Stomach (tissue), 9 donors: Measurements from ENCODE around the gene KCNC3. TPM values are rescaled to one million over a fixed set of nuclear protein-coding genes. Genes with fewer than 3 reads are reported as not detected.

Source experiments
- DNase-seq, 2 donors: peaks; one replicate each; pipeline versions ENCODE4 v3.0.0 to v3.0.0-alpha.2; 2013 to 2019
- H3K27ac ChIP-seq, 5 donors: fragments of 200-600 bp in 4 of 5; sonication (generic) in 4 of 5; one replicate each; pipeline ENCODE4 v1.5.1; 2013 to 2019; ENCODE audit warnings: mild to moderate bottlenecking in 1 of 5, moderate library complexity in 1 of 5
- H3K27me3 ChIP-seq, 3 donors: fragments of 200-600 bp; sonication (generic); one replicate each; pipeline ENCODE4 v1.5.1; 2017 to 2019; ENCODE audit warnings: mixed run types in 1 of 3
- H3K36me3 ChIP-seq, 4 donors: fragments of 200-600 bp; sonication (generic); 1 replicate in 3 of 4; 2 replicates in 1 of 4; pipeline ENCODE4 v1.5.1; 2016 to 2019
- H3K4me1 ChIP-seq, 4 donors: fragments of 200-600 bp; sonication (generic); one replicate each; pipeline ENCODE4 v1.5.1; 2016 to 2019
- H3K4me3 ChIP-seq, 4 donors: fragments of 200-600 bp; sonication (generic) in 3 of 4; one replicate each; pipeline ENCODE4 v1.5.1; 2016 to 2019; ENCODE audit warnings: mild to moderate bottlenecking in 1 of 4
- H3K9me3 ChIP-seq, 4 donors: fragments of 200-600 bp; sonication (generic); one replicate each; pipeline ENCODE4 v1.5.1; 2016 to 2019
- CTCF ChIP-seq, 7 experiments: fragments of 450-650 bp in 4 of 7; fragments of 200-600 bp in 3 of 7; sonication (generic) in 3 of 7; IDR thresholded peaks; one replicate each; pipeline ENCODE4 v1.5.1; 2016 to 2019; ENCODE audit warnings: antibody characterized with exemption in 7 of 7, control low read depth in 2 of 7, mild to moderate bottlenecking in 1 of 7
- EP300 ChIP-seq: sonication (generic); formaldehyde crosslinking; IDR thresholded peaks from one replicate; pipeline ENCODE4 v1.6.1; 2017; ENCODE audit warnings: antibody characterized with exemption
- POLR2A ChIP-seq, 4 donors: fragments of 450-650 bp; IDR thresholded peaks; one replicate each; pipeline ENCODE4 v1.6.1; 2016; ENCODE audit warnings: antibody characterized with exemption in 4 of 4, control low read depth in 2 of 4, mild to moderate bottlenecking in 1 of 4, moderate library complexity in 1 of 4
- POLR2AphosphoS5 ChIP-seq, 3 donors: sonication (generic); formaldehyde crosslinking; IDR thresholded peaks; one replicate each; pipeline ENCODE4 v1.6.1; 2016; ENCODE audit warnings: antibody characterized with exemption in 3 of 3
- WGBS, 5 donors: extraction: QIAGEN DNeasy Blood & Tissue Kit in 3 of 5; methylation state at CpG; one replicate each; pipeline versions ENCODE4 v1.1.5 to v1.1.7; 2013 to 2018; 5-methylcytosine and 5-hydroxymethylcytosine counted together
- intact Hi-C: fragments of 100-400 bp; cut with DNase I; formaldehyde crosslinking; loops from one replicate; pipeline ENCODE4 v1.15.1; 2023; ENCODE audit warnings: low total_unique reads
- polyA plus RNA-seq, 3 donors: library from polyadenylated mRNA; stranded (reverse); fragments of 200-250 nt; gene quantifications; one replicate each; pipeline ENCODE4 v1.2.3, GENCODE V29; 2013
- total RNA-seq, 5 donors: library from RNA; depleted of rRNA; stranded (reverse); fragments of >200 nt; gene quantifications; one replicate each; pipeline versions ENCODE4 v1.1.0 to v1.2.3, GENCODE V29; 2014 to 2016
- donor health status: healthy with polysubstance abuse.
- donor health status: Bipolar disorder and iron deficiency.
- donor health status: healthy.

The KCNC3 gene
- total and polyA plus RNA-seq, 8 donors: 0.25 to 2.3 (median 0.41) TPM; not detected in 2

GRCh38 chr19:50273821-50274220 lies 55.4 kb downstream of the KCNC3 start:
- 87 to 96% (median 93%) methylated on average over 7 of the region's 7 CpGs for WGBS, 5 donors
- Histone ChIP-seq H3K27me3 (peaks cover 0 to 35% (median 0%) of the 10 kb centered on the region in 3 donors), H3K36me3 (peaks cover 13 to 91% (median 88%) of the 10 kb centered on the region in 4 donors)

GRCh38 chr19:50272263-50272897 lies 56.8 kb downstream of the KCNC3 start:
- 85 to 90% (median 88%) methylated on average over 14 of the region's 14 CpGs for WGBS, 5 donors
- no peak for DNase-seq
- Histone ChIP-seq H3K27ac (no peak overlapping the region), H3K4me3 (no peak overlapping the region), H3K9me3 (no peaks in the 10 kb centered on the region), H3K4me1 (no peaks in the 10 kb centered on the region), H3K27me3 (peaks cover 0 to 44% (median 0%) of the 10 kb centered on the region in 3 donors), H3K36me3 (peaks cover 8 to 93% (median 86%) of the 10 kb centered on the region in 4 donors)
- intact Hi-C loops: no loop called here
- no peak for TF ChIP-seq POLR2AphosphoS5 (IDR thresholded peaks at IDR 0.05)
- no peak for TF ChIP-seq CTCF (IDR thresholded peaks at IDR 0.05)
- TF ChIP-seq POLR2A (IDR thresholded peaks at IDR 0.05): no peak
- TF ChIP-seq EP300: no peak

More at GRCh38 chr19:50273821-50274220, 55.4 kb downstream of the KCNC3 start:
- no peak overlapping the region for H3K27ac ChIP-seq
- H3K9me3 ChIP-seq: no peaks in the 10 kb centered on the region
- intact Hi-C loops: no loop called here
- no peak for DNase-seq
- no peaks in the 10 kb centered on the region for H3K4me1 ChIP-seq
- H3K4me3 ChIP-seq: no peak overlapping the region
- TF ChIP-seq POLR2A (IDR thresholded peaks at IDR 0.05) (no peak), EP300 (no peak), CTCF (IDR thresholded peaks at IDR 0.05) (no peak), POLR2AphosphoS5 (IDR thresholded peaks at IDR 0.05) (no peak)

GRCh38 chr19:50269653-50270052 lies 59.5 kb downstream of the KCNC3 start:
- H3K4me1 ChIP-seq: no peaks in the 10 kb centered on the region
- intact Hi-C loops: no loop called here
- peaks cover 8 to 79% (median 64%) of the 10 kb centered on the region in 4 donors for H3K36me3 ChIP-seq
- peaks cover 0 to 36% (median 0%) of the 10 kb centered on the region in 3 donors for H3K27me3 ChIP-seq
- no peak overlapping the region for H3K4me3 ChIP-seq
- 67 to 91% (median 71%) methylated on average over 1 to 2 of the region's 2 CpGs for WGBS, 5 donors
- no peak for TF ChIP-seq POLR2A (IDR thresholded peaks at IDR 0.05)
- TF ChIP-seq EP300: no peak
- no peak for TF ChIP-seq POLR2AphosphoS5 (IDR thresholded peaks at IDR 0.05)
- no peak for TF ChIP-seq CTCF (IDR thresholded peaks at IDR 0.05)
- H3K27ac ChIP-seq: no peak overlapping the region
- H3K9me3 ChIP-seq: no peaks in the 10 kb centered on the region
- no peak for DNase-seq

GRCh38 chr19:50268501-50268900 lies 60.7 kb downstream of the KCNC3 start:
- H3K36me3 ChIP-seq: peaks cover 8 to 77% (median 57%) of the 10 kb centered on the region in 4 donors
- intact Hi-C loops: no loop called here
- no peak overlapping the region for H3K27ac ChIP-seq
- 90 to 97% (median 97%) methylated on average over 5 of the region's 5 CpGs for WGBS, 5 donors
- H3K4me1 ChIP-seq: no peaks in the 10 kb centered on the region
- peaks cover 0 to 36% (median 0%) of the 10 kb centered on the region in 3 donors for H3K27me3 ChIP-seq
- TF ChIP-seq POLR2A (IDR thresholded peaks at IDR 0.05): no peak
- TF ChIP-seq EP300: no peak
- no peak for DNase-seq
- H3K9me3 ChIP-seq: no peaks in the 10 kb centered on the region
- H3K4me3 ChIP-seq: no peak overlapping the region

- Histone ChIP-seq H3K27me3 (peaks cover 0 to 36% (median 0%) of the 10 kb centered on the region in 3 donors), H3K27ac (no peak overlapping the region)
- TF ChIP-seq CTCF (IDR thresholded peaks at IDR 0.05): no peak
- TF ChIP-seq EP300: no peak
- no peak for TF ChIP-seq POLR2AphosphoS5 (IDR thresholded peaks at IDR 0.05)
- TF ChIP-seq POLR2A (IDR thresholded peaks at IDR 0.05): no peak
Observed at GRCh38 chr19:50268041-50268440, 61.1 kb downstream of the KCNC3 start.

More at GRCh38 chr19:50268041-50268440, 61.1 kb downstream of the KCNC3 start:
- WGBS, 5 donors: 86 to 95% (median 90%) methylated on average over 11 to 13 of the region's 13 CpGs
- Histone ChIP-seq H3K9me3 (no peaks in the 10 kb centered on the region), H3K4me1 (no peaks in the 10 kb centered on the region), H3K36me3 (peaks cover 8 to 77% (median 56%) of the 10 kb centered on the region in 4 donors), H3K4me3 (no peak overlapping the region)
- intact Hi-C loops: no loop called here
- DNase-seq: no peak
